ENCODE data around the gene P4HA1.
"Not testable (repeated sequence)": the region's sequence is repeated elsewhere in the genome, so short reads cannot be mapped to it uniquely, and the experiment has no call there.

P4HA1 gene

GRCh38 chr10:73043319-73043718 is 53.3 kb downstream of the P4HA1 start:
- DNase-seq (ENCODE audit: low read depth in 2 of 2), result no peak

DNA sequence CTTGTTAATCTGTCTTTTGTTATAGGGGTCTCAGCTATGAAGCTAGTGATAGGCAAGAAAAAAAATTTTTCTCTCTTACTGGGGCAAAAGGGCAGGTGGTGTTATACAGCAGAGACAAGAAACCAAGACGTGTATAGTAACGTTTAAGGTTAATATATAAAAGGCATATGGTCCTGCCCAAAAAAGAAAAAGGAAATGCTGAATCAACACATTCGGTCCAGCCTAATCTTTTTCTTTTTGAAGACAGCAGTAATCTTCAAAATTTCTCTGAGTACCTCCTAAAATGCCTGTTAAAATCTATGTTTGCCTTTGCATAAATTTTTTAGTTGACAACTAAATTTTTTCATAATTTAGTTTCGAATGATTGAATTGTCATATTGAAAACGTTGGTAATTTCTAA is 54.5 kb downstream of the P4HA1 start:
- DNase-seq (ENCODE audit: low read depth in 2 of 2), result no peak

DNA sequence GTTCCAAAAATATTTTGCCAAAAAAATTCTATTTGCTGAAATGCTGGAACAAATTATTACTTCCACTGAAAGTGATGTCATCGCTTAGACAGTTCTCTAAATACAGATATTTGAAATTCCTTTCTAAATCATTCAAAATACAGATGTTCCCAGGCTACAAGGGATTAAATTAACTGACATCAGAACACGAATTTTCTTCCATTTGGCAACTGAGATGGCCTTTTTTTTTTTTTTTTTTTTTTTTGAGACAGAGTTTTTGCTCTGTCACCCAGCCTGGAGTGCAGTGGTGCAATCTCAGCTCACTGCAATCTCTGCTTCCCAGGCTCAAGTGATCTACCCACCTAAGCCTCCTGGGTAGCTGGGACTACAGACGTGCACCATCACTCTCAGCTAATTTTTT is 57.0 kb downstream of the P4HA1 start:
- DNase-seq (ENCODE audit: low read depth in 2 of 2), result no peak

DNA sequence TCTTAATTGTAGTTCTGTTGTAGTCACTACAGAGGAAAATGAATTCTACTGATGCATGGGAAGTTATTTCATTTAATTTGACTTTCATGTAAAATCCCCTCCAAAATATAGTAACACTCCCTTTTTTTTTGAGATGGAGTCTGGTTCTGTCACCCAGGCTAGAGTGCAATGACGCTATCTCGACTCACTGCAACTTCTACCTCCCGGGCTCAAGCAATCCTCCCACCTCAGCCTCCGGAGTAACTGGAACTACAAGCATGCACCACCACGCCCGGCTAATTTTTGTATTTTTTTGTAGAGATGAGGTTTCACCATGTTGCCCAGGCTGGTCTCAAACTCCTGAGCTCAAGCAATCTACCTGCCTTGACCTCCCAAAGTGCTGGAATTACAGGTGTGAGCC is 60.4 kb downstream of the P4HA1 start:
- not testable (repeated sequence) for DNase-seq (ENCODE audit: low read depth in 2 of 2)

DNA sequence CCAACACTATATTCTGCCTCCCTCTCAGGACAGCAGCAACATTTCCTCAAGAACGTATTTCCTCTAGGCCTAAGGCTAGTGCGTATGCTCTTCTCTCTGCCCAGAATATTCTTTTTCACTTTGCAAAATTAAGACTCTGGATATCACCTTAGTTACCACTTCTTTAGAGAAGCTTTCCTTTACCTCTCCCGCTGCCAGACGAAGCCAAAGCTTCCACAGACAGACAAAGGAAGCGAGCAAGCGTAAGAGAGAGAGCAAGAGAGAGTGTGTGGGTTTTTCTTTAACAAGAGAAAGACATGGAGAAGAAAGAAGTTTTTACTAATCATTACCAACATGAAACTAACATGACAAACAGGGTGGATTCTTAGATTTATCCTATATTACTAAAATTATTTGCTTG is 64.1 kb downstream of the P4HA1 start:
- DNase-seq (ENCODE audit: low read depth in 2 of 2), result no peak

DNA sequence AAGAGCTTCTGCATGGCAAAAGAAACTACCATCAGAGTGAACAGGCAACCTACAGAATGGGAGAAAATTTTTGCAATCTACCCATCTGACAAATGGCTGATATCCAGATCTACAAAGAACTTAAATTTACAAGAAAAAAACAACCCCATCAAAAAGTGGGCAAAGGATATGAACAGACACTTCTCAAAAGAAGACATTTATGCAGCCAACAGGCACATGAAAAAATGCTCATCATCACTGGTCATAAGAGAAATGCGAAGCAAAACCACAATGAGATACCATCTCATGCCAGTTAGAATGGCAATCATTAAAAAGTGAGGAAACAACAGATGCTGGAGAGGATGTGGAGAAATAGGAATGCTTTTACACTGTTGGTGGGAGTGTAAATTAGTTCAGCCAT is 70.0 kb downstream of the P4HA1 start:
- not testable (repeated sequence) for DNase-seq (ENCODE audit: low read depth in 2 of 2)

DNA sequence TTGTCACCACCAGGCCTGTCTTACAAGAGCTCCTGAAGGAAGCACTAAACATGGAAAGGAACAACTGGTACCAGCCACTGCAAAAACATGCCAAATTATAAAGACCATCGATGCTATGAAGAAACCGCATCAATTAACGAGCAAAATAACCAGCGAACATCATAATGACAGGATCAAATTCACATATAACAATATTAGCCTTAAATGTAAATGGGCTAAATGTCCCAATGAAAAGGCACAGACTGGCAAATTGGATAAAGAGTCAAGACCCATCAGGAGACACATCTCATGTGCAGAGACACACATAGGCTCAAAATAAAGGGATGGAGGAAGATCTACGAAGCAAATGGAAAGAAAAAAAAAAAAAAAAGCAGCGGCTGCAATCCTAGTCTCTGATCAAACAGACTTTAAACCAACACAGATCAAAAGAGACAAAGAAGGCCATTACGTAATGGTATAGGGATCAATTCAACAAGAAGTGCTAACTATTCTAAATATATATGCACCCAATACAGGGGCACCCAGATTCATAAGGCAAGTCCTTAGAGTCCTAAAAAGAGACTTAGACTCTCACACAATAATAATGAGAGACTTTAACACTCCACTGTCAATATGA is 73.1 kb downstream of the P4HA1 start:
- not testable (repeated sequence) for DNase-seq (ENCODE audit: low read depth in 2 of 2)

DNA sequence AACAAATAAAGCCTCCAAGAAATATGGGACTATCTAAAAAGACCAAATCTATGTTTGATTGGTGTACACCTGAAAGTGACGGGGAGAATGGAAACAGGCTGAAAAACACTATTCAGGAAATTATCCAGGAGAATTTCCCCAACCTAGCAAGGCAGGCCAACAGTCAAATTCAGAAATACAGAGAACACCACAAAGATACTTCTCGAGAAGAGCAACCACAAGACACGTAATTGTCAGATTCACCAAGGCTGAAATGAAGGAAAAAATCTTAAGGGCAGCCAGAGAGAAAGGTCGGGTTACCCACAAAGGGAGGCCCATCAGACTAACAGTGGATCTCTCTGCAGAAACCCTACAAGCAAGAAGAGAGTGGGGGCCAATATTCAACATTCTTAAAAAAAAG is 73.7 kb downstream of the P4HA1 start:
- not testable (repeated sequence) for DNase-seq (ENCODE audit: low read depth in 2 of 2)

GRCh38 chr10:73021538-73022164 is 75.0 kb downstream of the P4HA1 start:
- not testable (repeated sequence) for DNase-seq (ENCODE audit: low read depth in 2 of 2)

DNA sequence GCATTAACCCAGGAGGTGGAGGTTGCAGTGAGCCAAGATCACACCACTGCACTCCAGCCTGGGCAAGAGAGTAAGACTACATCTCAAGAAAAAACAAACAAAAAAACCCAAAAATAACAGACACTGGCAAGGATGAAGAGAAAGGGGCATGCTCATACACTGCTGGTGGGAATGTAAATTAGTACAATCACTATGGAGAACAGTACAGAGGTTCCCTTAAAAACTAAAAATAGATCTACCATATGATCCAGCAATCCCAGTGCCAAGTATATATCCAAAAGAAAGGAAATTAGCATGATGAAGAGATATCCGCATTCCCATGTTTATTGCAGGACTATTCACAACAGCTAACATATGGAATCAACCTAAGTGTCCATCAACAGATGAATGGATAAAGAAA is 75.6 kb downstream of the P4HA1 start:
- DNase-seq (ENCODE audit: low read depth in 2 of 2), result no peak

DNA sequence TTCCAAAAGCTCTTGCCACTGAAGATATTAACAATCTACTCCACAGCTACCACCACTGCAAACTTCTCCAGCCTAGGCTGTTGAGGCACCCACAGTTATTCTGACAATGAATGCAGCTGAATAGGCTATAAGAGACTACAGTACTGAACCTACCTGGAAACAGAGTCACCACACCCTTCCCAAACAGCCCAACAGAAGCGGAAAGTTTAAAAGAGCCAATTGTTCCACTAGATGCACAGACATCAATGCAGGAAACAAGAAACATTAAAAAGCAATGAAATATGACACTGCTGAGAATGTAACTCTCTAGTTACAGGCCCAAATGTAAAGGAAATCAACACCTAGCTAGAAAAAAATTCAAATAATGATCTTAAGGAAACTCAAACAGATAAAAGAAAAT is 77.6 kb downstream of the P4HA1 start:
- DNase-seq (ENCODE audit: low read depth in 2 of 2), result no peak

DNA sequence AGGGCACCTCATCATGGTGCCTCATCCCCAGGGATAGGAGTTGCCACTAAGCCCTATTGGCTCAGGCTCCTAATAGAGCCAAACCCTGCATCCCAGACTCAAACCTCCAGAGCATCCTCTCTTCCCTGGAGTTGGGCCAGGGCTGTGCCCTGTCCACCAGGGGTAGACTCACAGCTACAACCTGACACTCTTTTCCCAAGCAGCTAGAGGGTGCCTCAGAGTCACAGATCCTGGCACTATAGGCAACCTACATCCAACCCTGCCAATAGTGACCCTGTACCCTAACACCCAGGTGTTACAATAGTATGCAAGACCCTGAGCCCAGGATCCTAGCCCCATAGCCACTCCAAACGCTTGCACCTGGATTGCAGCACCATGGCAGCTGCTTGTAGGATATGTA is 78.0 kb downstream of the P4HA1 start:
- DNase-seq (ENCODE audit: low read depth in 2 of 2), result no peak

DNA sequence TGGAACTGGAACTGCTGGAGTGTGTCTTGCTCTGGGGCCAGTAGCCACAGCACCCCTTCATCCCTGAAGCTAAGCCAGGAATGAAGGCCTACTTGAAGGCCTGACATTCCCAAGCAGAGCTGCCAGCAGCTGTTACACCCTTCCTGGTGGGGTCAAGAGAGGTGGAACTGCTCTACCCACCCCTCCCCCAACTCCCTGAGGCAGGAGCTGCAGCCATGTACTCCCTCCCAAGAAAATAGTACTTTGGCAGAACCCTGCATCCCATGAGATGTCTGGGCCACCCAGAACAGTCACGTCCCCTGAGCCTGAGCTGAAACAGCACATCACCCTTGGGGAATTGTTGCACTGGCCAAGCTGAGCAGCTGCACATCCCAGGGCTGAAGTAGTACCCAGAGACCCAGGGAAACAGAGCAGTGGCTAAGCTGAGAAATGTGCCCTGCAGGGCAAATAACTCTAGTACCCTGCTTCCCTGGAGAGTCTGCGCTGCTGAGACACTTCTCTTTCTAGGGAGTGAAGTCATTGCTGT is 78.6 kb downstream of the P4HA1 start:
- no peak for DNase-seq (ENCODE audit: low read depth in 2 of 2)

- DNase-seq (ENCODE audit: low read depth in 2 of 2), result no peak
Measured at GRCh38 chr10:73015779-73016178, 80.9 kb downstream of the P4HA1 start.

- DNase-seq (ENCODE audit: low read depth in 2 of 2), result no peak
Measured at GRCh38 chr10:73003822-73004221, 92.8 kb downstream of the P4HA1 start.

GRCh38 chr10:73000973-73001372 is 95.7 kb downstream of the P4HA1 start:
- no peak for DNase-seq (ENCODE audit: low read depth in 2 of 2)

DNA sequence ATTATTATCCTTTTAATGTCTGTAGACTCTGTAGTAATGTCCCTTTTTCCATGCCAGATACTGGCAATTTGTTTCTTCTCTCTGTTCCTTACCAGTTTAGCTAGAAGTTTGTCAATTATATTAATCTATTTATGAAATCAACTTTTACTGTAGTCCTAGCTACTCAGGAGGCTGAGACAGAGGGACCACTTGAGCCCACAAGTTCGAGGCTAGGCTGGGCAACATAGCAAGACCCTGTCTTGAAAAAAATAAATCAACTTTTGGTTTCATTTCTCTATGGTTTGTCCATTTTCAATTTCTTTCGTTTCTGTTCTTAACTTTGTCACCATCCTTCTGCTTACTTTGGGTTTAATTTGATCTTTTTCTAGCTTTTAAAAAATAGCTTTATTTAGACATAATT is 99.6 kb downstream of the P4HA1 start:
- DNase-seq (ENCODE audit: low read depth in 2 of 2), result no peak

DNA sequence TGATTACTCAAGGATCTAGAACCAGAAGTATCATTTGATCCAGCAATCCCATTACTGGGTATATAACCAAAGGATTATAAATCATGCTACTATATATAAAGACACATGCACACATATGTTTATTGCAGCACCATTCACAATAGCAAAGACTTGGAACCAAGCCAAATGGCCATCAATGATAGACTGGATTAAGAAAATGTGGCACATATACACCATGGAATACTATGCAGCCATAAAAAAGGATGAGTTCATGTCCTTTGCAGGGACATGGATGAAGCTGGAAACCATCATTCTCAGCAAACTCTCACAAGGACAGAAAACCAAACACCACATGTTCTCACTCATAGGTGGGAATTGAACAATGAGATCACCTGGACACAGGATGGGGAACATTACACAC is 101.2 kb downstream of the P4HA1 start:
- DNase-seq (ENCODE audit: low read depth in 2 of 2), result not testable (repeated sequence)

DNA sequence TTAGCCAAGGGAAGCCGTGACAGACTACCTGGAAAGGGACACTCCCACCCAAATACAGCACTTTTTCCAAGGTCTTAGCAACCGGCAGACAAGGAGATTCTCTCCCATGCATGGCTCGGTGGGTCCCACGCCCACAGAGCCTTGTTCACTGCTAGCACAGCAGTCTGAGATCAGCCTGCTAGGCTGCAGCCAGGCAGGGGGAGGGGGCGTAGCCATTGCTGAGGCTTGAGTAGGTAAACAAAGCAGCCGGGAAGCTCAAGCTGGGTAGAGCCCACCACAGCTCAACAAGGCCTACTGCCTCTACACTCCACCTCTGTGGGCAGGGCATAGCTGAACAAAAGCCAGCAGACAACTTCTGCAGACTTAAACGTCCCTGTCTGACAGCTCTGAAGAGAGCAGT is 106.9 kb downstream of the P4HA1 start:
- not testable (repeated sequence) for DNase-seq (ENCODE audit: low read depth in 2 of 2)

DNA sequence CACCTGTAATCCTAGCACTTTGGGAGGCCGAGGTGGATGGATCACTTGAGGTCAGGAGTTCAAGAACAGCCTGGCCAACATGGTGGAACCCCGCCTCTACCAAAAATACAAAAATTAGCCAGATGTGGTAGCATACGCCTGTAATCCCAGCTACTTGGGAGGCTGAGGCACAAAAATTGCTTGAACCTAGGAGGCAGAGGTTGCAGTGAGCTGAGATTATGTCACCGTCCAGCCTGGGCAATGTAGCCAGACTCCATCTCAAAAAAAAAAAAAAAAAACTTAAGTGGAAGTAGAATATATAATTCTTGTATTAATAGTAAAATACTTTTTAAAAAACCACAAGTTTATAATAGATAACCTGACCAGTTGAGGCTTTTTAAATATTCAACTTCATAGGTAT is 112.0 kb downstream of the P4HA1 start:
- not testable (repeated sequence) for DNase-seq (ENCODE audit: low read depth in 2 of 2)

- DNase-seq (ENCODE audit: low read depth in 2 of 2), result no peak
Measured at GRCh38 chr10:72981882-72982529, 114.7 kb downstream of the P4HA1 start.

- no peak for DNase-seq (ENCODE audit: low read depth in 2 of 2)
Measured at GRCh38 chr10:72981028-72981881, 115.4 kb downstream of the P4HA1 start.

Data from activated CD4-positive, alpha-beta T cell treated with anti-CD3 and anti-CD28 coated beads for 24 hours (primary cell).